DMS53 treated with DMSO at 0.1 percent for 48 hours (cell line): ENCODE results near the gene CENPF.
"Not testable (repeated sequence)": the region's sequence is repeated elsewhere in the genome, so short reads cannot be mapped to it uniquely, and the experiment has no call there.

Experiments
- DNase-seq: peaks from one replicate; lab custom pipeline; 2025; ENCODE audit not compliant: unreplicated experiment; lab: John Stamatoyannopoulos, UW

CENPF gene

GRCh38 chr1:214658785-214659184 is 55.8 kb downstream of the CENPF start:
- peak; percentile 6 for DNase-seq

- DNase-seq, result no peak
Observed at GRCh38 chr1:214660190-214660589, 57.2 kb downstream of the CENPF start.

- DNase-seq, result no peak
Observed at GRCh38 chr1:214660900-214661299, 57.9 kb downstream of the CENPF start.

- no peak for DNase-seq
Observed at GRCh38 chr1:214662223-214662785, 59.3 kb downstream of the CENPF start.

GRCh38 chr1:214664651-214665433 is 61.8 kb downstream of the CENPF start:
- DNase-seq, result no peak

- no peak for DNase-seq
Observed at GRCh38 chr1:214665606-214666110, 62.7 kb downstream of the CENPF start.

- DNase-seq, result no peak
Observed at GRCh38 chr1:214666674-214667073, 63.7 kb downstream of the CENPF start.

- DNase-seq, result no peak
Observed at GRCh38 chr1:214670098-214670497, 67.1 kb downstream of the CENPF start.

GRCh38 chr1:214673029-214673428 is 70.0 kb downstream of the CENPF start:
- not testable (repeated sequence) for DNase-seq

GRCh38 chr1:214673576-214673975 is 70.6 kb downstream of the CENPF start:
- DNase-seq, result no peak

GRCh38 chr1:214675524-214675923 is 72.5 kb downstream of the CENPF start:
- not testable (repeated sequence) for DNase-seq

GRCh38 chr1:214676747-214677146 is 73.8 kb downstream of the CENPF start:
- DNase-seq, result no peak

- no peak for DNase-seq
Observed at GRCh38 chr1:214677945-214678344, 75.0 kb downstream of the CENPF start.

- peak; percentile 56 for DNase-seq
Observed at GRCh38 chr1:214678386-214678785, 75.4 kb downstream of the CENPF start.

- DNase-seq, result no peak
Observed at GRCh38 chr1:214683621-214684020, 80.6 kb downstream of the CENPF start.

GRCh38 chr1:214685906-214686305 is 82.9 kb downstream of the CENPF start:
- DNase-seq, result no peak

- DNase-seq, result no peak
Observed at GRCh38 chr1:214686497-214686896, 83.5 kb downstream of the CENPF start.

- no peak for DNase-seq
Observed at GRCh38 chr1:214688891-214689290, 85.9 kb downstream of the CENPF start.

- no peak for DNase-seq
Observed at GRCh38 chr1:214694769-214695168, 91.8 kb downstream of the CENPF start.

GRCh38 chr1:214698559-214698958 is 95.6 kb downstream of the CENPF start:
- DNase-seq, result no peak

- no peak for DNase-seq
Observed at GRCh38 chr1:214700437-214700836, 97.4 kb downstream of the CENPF start.

- no peak for DNase-seq
Observed at GRCh38 chr1:214702556-214702955, 99.6 kb downstream of the CENPF start.
